HG03039 (cell line): ENCODE measurements around the gene HDAC4.

Experiments
- ATAC-seq: cut with Tn5 transposase; IDR thresholded peaks from one replicate; pipeline ENCODE4 v1.9.1; 2021; ENCODE audit warnings: mild to moderate bottlenecking, moderate library complexity; ENCODE audit not compliant: unreplicated experiment

The HDAC4 gene

DNA sequence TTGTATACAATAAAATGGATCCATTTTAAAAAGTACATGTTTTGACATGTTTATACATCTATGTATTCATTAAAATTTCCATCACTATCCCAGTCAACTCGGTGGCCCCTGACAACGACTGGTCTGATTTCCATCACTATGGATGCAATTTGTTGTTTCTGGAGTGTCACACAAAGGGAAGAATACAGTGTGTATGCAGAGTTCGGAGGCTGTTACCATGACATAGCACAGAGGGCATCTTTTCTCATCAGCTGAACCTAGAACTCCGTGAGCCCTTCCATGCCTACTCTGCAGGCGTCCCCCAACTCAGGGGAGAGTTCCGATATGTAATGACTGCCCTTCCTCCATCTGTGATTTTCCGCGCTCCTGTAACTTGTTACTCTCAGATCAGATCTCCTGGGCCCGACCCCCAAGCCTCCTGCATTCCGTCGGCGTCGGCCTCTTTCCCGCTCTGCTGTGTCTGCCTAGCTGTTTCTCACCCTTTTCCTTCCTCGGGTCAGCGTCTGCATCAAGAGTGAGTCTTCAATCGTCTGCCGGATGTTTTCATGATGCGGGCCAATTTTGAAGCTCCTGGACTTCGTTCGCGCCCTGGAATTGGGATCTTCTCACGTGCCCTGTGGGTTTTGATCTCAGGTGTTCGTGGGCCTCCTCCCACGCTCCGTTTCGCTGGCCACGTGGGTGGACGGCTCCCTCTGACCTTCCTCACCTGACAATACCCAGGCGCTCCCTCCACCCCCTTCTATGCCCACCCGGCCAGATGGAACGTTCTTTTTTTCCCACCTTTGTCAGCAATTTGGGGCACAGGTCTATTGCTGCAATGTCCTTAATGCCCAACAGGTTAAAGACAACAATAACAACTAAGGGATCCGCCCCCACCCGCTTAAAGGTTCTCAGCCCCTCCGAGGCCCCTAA lies 391.9 kb downstream of the HDAC4 start:
- no peak for ATAC-seq

DNA sequence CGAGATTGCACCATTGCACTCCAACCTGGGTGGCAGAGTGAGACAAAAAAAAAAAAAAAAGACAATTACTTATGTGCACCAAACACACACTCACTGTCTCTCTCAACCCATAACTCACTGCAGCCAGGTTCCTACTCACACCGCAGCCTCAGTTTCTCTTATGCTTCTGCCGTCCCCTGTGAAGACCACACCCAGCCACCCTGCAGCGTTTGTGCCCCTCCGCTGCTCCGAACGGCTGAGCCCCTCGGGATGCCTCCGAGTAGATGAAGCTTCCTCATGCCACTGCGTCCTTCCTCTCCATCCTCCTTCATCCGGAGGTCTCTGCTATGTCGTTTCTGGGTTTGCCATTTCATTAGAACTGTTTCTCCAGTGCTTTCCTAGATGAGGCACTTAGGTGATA lies 392.8 kb downstream of the HDAC4 start:
- no peak for ATAC-seq

DNA sequence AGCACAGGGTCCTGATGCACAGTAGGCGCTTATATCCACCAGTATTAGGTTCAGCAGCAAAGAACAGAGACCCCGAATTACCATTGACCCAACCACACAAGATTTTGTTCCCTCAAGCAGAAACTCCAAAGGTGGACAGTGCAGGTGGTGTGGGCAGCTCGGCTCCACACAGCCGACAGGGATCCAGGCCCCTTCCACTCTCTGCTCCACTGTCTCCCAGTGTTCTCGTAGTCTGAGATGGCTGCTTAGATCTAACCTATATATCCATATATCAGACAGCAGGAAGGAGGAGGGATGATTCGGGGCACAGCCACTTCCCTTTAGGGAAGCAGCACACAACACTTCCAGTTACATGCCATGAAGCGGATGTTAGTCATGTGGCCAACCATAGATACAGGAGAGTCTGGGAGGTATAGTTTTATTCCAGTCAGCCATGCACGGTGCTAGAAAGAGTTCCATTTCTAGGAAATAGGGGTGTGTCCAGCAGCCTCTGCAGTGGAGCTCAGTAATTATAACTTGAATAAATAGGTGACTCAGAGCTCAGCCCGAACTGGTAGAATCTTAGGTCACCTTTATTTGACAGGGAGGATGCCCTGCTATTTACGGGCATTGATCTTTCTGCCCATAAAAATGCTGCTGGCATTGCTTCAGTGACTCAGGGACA lies 394.1 kb downstream of the HDAC4 start:
- ATAC-seq = no peak

DNA sequence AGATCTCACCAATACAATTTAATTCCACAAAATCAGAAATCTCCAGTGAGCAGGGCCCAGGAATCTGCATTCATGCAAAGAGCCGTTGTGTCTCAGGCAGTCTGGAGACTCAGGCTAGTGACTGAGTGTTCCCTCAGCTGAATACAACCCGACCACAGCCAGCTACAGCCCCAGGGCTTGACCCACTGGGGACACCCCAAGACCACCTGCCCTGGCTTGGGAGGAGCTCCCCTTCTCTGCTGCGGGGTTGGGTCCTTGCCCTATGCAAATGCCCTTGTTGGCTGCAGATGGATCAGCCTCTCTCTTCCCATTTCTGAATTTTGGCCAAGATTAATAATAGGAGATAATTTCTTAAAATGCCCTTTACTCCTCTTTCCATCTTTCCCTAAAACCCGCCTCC lies 395.2 kb downstream of the HDAC4 start:
- ATAC-seq = no peak

DNA sequence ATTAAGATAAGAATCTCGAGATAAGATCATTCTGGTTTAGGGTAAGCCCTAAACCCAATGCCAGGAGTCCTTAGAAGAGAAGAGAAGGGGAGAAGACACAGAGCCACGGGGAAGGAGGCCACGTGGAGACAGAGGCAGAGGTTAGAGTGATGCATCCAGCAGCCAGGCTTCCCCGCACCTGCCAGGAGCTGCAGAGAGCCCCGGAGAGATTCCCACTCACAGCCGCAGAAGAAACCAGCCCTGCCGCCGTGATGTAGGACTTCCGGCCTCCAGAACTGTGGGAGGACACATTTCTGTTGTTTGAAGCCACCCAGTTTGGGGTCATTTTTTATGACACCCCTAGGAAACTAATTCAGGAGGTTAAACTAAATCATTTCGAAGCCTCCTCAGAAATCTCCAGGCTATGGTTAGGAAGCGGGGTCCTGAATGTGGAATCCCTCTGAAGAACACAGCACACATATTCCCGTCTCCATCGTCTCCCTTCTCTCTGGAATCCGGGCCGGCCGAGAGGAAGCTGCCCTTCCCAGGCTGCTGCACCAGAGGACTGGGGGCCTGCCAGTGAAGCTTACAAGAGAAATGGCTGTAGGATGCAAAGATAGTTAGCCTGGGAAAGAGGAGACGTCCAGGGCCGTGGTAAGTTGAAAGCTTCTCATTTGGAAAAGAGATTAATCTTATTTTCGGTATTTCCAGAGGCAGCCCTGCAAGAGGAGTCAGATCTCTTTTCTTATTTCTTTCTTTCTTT lies 396.4 kb downstream of the HDAC4 start:
- ATAC-seq = no peak

DNA sequence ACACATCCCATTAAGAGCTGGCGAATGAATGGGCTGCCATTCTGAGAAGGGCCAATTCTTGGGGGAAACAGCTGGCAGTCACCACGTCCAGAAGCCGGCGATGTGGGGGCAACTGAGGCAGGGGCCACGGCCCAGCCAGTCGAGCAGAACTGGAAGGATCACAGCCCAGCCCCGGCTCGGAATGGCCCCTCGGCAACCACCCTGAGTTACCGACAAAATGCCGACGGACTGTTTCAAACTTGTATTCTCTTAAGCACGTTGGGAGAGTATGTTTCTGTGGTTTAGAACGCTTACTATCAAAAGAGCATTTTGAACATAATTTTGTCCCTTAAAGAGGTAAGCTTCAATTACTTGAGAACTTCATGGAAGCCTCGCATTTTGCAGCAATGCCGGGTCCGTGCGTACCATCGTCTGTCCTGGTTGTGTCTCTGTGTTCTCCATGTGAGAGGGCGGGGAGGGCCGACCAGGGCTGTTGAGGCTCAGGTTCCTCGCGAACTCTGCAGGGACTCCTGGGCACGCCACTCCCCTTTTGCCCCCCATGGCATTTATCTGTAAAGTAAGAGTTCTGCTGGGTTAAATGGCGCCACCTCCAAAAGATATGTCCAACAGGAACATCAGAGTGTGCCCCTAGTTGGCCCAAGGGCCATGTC lies 397.1 kb downstream of the HDAC4 start:
- no peak for ATAC-seq

DNA sequence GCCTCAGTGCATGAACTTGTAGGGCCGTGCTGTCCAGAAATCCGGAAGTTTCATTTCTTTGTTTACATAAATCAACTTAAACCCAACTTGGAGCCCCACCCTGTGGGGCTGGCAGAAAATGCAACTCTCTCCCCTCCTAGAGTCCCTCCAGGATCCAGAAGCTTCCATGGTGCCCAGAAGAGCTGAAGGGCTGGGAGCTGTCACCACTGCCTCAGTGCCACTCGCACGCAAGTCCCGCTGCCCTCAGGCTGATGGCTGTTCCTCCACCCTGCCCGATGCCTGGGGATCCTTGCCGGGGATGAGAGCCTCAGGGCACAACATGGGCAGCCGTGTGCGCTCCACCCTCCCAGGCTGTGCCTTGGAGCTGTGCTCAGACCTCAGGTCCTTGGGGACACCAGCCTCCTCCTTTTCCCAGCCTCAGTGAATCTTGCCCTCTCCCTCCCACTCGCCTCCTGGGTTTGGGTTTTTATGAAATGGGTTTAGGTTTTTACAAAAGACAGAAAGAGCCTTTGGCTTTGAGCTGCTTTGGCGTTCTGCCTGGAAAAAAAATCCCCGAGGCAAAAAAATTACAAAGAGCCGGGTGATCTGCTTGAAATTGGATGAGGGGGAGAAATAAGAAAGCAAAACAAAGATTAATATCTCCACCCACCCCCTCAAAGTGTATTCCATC lies 397.7 kb downstream of the HDAC4 start:
- ATAC-seq = no peak

DNA sequence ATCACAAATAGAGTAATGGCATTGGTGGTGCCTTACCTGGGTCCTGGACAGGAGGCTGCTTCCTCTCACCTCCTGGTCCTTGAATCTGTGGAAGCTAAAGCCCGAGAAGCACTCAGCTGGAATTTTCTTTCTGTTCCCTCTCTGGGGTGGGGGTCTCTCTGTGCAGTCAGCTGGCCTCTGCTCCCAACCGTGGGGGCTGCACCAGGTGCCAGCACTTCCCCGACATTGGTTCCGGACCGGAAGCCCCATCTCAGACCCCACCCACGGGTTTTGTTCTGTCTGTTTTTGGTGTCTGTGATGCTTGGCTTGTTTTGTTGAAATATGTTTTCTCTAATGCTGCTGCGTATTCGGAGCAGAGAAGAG lies 398.2 kb downstream of the HDAC4 start:
- no peak for ATAC-seq

DNA sequence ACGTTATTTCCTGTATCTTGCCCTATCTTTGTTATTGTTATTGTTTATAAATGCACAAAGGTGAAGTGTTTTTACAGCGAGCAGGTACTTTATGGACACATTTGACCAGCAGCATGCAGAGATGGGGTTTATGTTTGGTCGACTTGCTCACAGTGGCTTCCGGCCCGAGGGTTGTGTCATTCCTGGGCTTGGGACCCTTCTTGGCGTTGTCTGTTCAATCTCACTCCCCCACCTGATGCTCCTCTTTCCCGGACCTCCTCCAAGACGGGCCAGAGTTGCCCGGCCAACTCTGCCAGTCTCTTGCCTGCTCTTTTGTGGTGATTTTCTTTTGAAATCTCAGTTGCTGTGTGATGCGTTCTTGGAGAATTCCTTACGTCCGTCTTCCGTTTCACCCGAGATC lies 399.0 kb downstream of the HDAC4 start:
- no peak for ATAC-seq

DNA sequence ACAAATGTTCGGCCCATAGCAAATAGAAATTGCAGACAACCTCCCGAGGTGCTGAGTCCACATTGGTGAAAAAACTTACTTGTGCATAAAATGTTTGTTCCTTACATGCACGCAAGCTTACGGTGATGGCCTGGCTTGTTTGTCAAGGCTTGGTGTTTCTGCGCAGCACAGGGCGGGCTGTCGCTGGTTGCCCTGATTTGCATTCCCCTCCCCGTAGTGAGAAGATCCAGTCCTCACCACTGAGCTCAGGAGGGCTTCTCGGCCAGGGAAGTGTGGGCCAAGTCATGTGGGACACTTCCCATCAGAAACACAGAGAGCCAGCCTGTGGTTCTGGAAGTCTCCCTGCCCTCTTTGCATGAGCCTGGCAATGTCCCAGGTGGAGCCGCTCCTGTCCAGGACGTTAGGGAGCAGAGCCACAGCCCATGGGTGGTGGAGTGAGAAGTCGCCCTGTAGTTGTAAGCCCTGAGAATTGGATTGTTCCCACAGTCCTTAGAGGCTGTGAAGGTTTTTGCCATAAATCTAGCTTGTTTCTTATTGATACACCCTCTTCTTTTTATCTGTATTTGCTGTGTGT lies 400.2 kb downstream of the HDAC4 start:
- no peak for ATAC-seq

DNA sequence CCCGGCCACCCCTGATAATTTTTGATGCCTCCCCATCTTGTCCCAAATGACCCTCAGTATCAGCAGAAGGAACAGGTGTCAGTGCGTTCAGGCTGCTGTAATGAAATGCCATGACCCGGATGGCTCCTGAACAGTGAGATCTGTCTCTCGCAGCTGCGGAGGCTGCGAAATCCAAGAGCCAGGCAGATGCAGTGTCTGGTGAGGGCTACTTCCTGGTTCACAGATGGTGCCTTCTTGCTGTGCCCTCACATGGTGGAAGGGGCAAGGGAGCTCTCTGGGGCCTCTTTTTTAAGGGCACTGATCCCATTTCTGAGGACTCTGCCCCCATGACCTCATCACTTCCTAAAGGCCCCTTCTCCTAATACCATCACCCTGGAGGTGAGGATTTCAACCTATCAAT lies 400.7 kb downstream of the HDAC4 start:
- no peak for ATAC-seq

DNA sequence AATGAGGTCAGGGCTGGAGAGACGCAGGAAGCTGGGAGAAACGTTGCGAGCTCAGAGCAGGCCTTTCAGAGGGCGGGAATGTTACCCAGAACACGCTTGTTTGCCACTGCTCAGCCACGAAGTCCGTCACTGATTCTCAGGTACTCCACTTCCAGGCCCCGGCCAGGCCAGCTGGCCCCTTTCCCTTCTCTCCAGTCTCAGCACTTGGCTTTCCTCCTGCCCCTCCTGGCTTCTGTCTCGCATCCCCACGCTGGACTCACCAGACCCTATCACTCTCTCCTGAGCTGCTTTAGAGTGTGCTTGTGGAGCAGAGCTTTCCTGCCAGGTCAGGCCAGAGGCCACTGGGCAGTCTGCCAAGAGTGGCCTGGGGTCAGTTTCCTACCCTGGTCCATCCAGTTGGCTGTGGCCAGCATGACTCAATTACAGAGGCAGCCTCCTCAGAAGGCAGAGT lies 401.5 kb downstream of the HDAC4 start:
- no peak for ATAC-seq

DNA sequence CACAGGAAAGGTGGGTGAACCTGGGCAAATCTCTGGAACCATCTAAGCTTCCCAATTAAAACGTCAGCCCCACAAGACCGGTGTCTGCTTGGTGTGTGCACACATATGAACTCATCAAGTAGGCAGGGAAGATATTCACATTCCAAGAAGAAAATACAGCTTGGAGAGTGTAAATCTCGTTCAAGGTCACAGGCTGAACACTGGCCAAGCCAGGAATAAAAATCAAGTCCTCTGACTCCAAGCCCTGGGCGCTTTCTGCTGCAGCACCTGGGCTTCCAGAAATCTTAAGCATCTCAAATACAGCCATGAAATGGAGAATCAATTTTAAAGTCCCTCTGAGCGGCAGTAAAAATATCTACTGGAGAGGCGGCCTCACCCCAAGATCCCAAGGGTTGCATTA lies 402.0 kb downstream of the HDAC4 start:
- no peak for ATAC-seq
